Lung (tissue), 12 donors: ENCODE data around the gene GPC5. TPM values are rescaled to one million over a fixed set of nuclear protein-coding genes. Genes with fewer than 3 reads are reported as not detected.

ENCODE experiments used
- ATAC-seq: fragments of 200-7000 bp; cut with Tn5 transposase; one replicate; pipeline ENCODE4 v1.9.1; 2020; ENCODE audit warnings: moderate number of reproducible peaks; ENCODE audit not compliant: insufficient read depth, low FRiP score
- DNase-seq, 3 donors: peaks; one replicate each; pipeline ENCODE4 v3.0.0-alpha.2; 2013 to 2017
- H3K27ac ChIP-seq, 2 donors: one replicate each; pipeline ENCODE4 v1.5.1; 2013; ENCODE audit warnings: mild to moderate bottlenecking in 2 of 2, moderate library complexity in 2 of 2, control low read depth in 1 of 2, inconsistent platforms in 1 of 2, low read depth in 1 of 2, low read length in 1 of 2
- H3K27me3 ChIP-seq, 3 donors: one replicate each; pipeline ENCODE4 v1.5.1; 2013; ENCODE audit warnings: low read length in 2 of 3; ENCODE audit not compliant: control insufficient read depth in 3 of 3, insufficient read depth in 3 of 3
- H3K36me3 ChIP-seq, 4 donors: one replicate each; pipeline ENCODE4 v1.5.1; 2013; ENCODE audit warnings: low read length in 4 of 4, mild to moderate bottlenecking in 1 of 4, moderate library complexity in 1 of 4; ENCODE audit not compliant: control insufficient read depth in 4 of 4, insufficient read depth in 4 of 4
- H3K4me1 ChIP-seq, 5 donors: one replicate each; pipeline ENCODE4 v1.5.1; 2013; ENCODE audit warnings: low read length in 5 of 5, mild to moderate bottlenecking in 2 of 5, moderate library complexity in 1 of 5; ENCODE audit not compliant: control insufficient read depth in 5 of 5, insufficient read depth in 5 of 5
- H3K4me3 ChIP-seq: one replicate; pipeline ENCODE4 v1.5.1; 2013; ENCODE audit warnings: mild to moderate bottlenecking, control low read depth, moderate library complexity
- H3K9ac ChIP-seq, 2 donors: one replicate each; pipeline ENCODE4 v1.5.1; 2013; ENCODE audit warnings: low read length in 2 of 2, control low read depth in 1 of 2; ENCODE audit not compliant: insufficient read depth in 1 of 2
- H3K9me3 ChIP-seq, 4 donors: one replicate each; pipeline ENCODE4 v1.5.1; 2013; ENCODE audit warnings: low read length in 3 of 4, mild to moderate bottlenecking in 1 of 4, moderate library complexity in 1 of 4; ENCODE audit not compliant: control insufficient read depth in 4 of 4, insufficient read depth in 3 of 4
- CTCF ChIP-seq: IDR thresholded peaks from 2 replicates; pipeline ENCODE4 v1.5.1; 2012; ENCODE audit warnings: mild to moderate bottlenecking; ENCODE audit errors: control extremely low read depth, extremely low read depth
- WGBS, 2 donors: extraction: QIAGEN DNeasy Blood & Tissue Kit; methylation state at CpG; one replicate each; pipeline ENCODE4 v1.1.7; 2013; 5-methylcytosine and 5-hydroxymethylcytosine counted together
- polyA plus RNA-seq, 2 donors: library from polyadenylated mRNA; stranded (reverse); fragments of 200-250 nt; gene quantifications; one replicate each; pipeline ENCODE4 v1.2.1, GENCODE V29; 2013
- total RNA-seq, 2 donors: library from RNA; depleted of rRNA in 1 of 2; stranded (reverse); fragments of >200 nt in 1 of 2; gene quantifications; one replicate each; pipeline ENCODE4 v1.2.1, GENCODE V29; 2014 to 2021
- donor health status: control.
- donor health status: control.
- donor health status: Bipolar disorder and iron deficiency.
- donor health status: healthy.
- donor health status: DM: yes; HTN: yes; CAD: no.

GPC5 gene
- total and polyA plus RNA-seq, 4 donors: 0.55 to 37.3 (median 4.4) TPM

- Histone ChIP-seq H3K36me3 (no peaks in the 10 kb centered on the region), H3K9me3 (no peaks in the 10 kb centered on the region), H3K9ac (no peak overlapping the region), H3K27ac (no peak overlapping the region), H3K4me3 (no peak overlapping the region), H3K4me1 (no peaks in the 10 kb centered on the region), H3K27me3 (no peaks in the 10 kb centered on the region)
- ATAC-seq (no peak), DNase-seq (no peak)
- WGBS, 2 donors: 80% methylated on average over 4 of the region's 4 CpGs
- no peak for TF ChIP-seq CTCF
Observed at GRCh38 chr13:91659256-91660075, 261.0 kb downstream of the GPC5 start.

- ATAC-seq: no peak
- DNase-seq: no peak
- no peak for TF ChIP-seq CTCF
- Histone ChIP-seq H3K4me3 (no peak overlapping the region), H3K9me3 (no peaks in the 10 kb centered on the region), H3K27ac (no peak overlapping the region), H3K27me3 (no peaks in the 10 kb centered on the region), H3K36me3 (no peaks in the 10 kb centered on the region), H3K4me1 (no peaks in the 10 kb centered on the region), H3K9ac (no peak overlapping the region)
Observed at GRCh38 chr13:91660076-91660415, 261.6 kb downstream of the GPC5 start.

- Histone ChIP-seq H3K4me1 (no peaks in the 10 kb centered on the region), H3K27ac (no peak overlapping the region), H3K9ac (no peak overlapping the region), H3K4me3 (no peak overlapping the region), H3K9me3 (no peaks in the 10 kb centered on the region), H3K27me3 (no peaks in the 10 kb centered on the region), H3K36me3 (no peaks in the 10 kb centered on the region)
- WGBS, 2 donors: 73 to 75% methylated on average over 4 of the region's 4 CpGs
- TF ChIP-seq CTCF: no peak
- ATAC-seq (no peak), DNase-seq (no peak)
Observed at GRCh38 chr13:91661692-91662490, 263.5 kb downstream of the GPC5 start.
